ENCODE measurements around the gene SIRT2. TPM values are rescaled to one million over a fixed set of nuclear protein-coding genes. Genes with fewer than 3 reads are reported as not detected.

SIRT2 gene
- total and polyA plus RNA-seq, 2 experiments from 2014 or later = 41.3 to 64.4 TPM

DNA sequence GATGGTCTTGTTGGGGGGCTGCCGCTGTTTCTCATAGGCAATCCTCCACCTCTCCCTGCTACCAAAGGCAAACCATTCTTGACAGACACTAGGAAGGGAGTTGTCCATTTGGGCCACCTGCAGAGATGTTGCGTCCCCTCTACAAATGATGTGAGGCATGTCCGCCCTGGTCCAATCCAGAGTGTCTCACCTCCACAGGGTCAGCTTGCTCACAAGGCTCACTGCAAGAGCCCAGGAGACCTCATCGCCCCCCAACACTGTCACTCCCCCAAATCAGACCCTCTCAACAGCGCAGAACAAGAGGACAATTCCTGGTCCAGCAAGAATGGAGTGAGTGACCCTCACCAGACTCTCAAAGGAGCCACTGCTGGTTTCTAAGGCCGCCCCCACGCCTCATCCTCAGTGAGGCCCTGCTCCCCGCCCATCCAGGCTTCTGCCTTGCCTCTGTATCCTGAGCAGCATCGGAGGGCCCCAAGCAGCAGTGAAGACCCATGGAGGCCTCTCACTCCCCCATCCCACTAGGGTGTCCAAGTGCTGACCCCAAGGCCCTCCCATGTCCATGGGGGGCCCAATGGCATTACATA lies 56.2 kb downstream of the SIRT2 start:
- 93 to 96% methylated on average over 9 of the region's 9 CpGs for WGBS, 2 experiments (ENCODE audit: low coverage in 1 of 2, low lambda C conversion rate in 2 of 2, missing lambda C conversion rate in 2 of 2)
- peaks cover 40% of the 10 kb centered on the region for H3F3A ChIP-seq (ENCODE audit: insufficient read depth)
- peaks cover 84% of the 10 kb centered on the region for H3K36me3 ChIP-seq (ENCODE audit: low read depth)
- no peak overlapping the region for H3K4me2 ChIP-seq (ENCODE audit: unreplicated experiment)
- H2AFZ ChIP-seq = no peak overlapping the region
- H3K79me2 ChIP-seq (ENCODE audit: insufficient read depth) = peaks cover 95% of the 10 kb centered on the region
- H3K9me3 ChIP-seq (ENCODE audit: low read depth) = no peaks in the 10 kb centered on the region
- H3K9ac ChIP-seq = no peak overlapping the region
- in situ Hi-C loops (cut with MboI) = no loop called here
- H4K20me1 ChIP-seq (ENCODE audit: insufficient read depth) = peaks cover 13% of the 10 kb centered on the region; the same call in 1 of the 2 replicates
- TF ChIP-seq EZH2 (IDR thresholded peaks at IDR 0.05; ENCODE audit: insufficient read depth, poor library complexity, severe bottlenecking) (no peak), EZH2phosphoT487 (IDR thresholded peaks at IDR 0.05; ENCODE audit: insufficient read depth, low read depth) (no peak)
- H3K27ac ChIP-seq = no peak overlapping the region
- H3K9me2 ChIP-seq (ENCODE audit: insufficient read depth) = no peaks in the 10 kb centered on the region
- peaks cover 8% of the 10 kb centered on the region; the same call in 1 of the 2 replicates for H3K4me1 ChIP-seq (ENCODE audit: insufficient read depth)
- DNase-seq = no peak
- H3K4me3 ChIP-seq = no peak overlapping the region
- no peaks in the 10 kb centered on the region for H3K27me3 ChIP-seq (replicated peaks; ENCODE audit: insufficient read depth)

GRCh38 chr19:38842439-38843174 lies 56.8 kb downstream of the SIRT2 start:
- Histone ChIP-seq H3K27ac (no peak overlapping the region), H3K4me3 (no peak overlapping the region), H3K36me3 (ENCODE audit: low read depth) (peaks cover 91% of the 10 kb centered on the region), H3F3A (ENCODE audit: insufficient read depth) (peaks cover 42% of the 10 kb centered on the region), H3K9me2 (ENCODE audit: insufficient read depth) (no peaks in the 10 kb centered on the region), H3K9me3 (ENCODE audit: low read depth) (no peaks in the 10 kb centered on the region), H3K4me1 (ENCODE audit: insufficient read depth) (peaks cover 1% of the 10 kb centered on the region; the same call in 1 of the 2 replicates), H3K27me3 (replicated peaks; ENCODE audit: insufficient read depth) (no peaks in the 10 kb centered on the region), H3K9ac (no peak overlapping the region), H2AFZ (no peak overlapping the region), H3K4me2 (ENCODE audit: unreplicated experiment) (no peak overlapping the region), H4K20me1 (ENCODE audit: insufficient read depth) (peaks cover 10% of the 10 kb centered on the region; the same call in 1 of the 2 replicates), H3K79me2 (ENCODE audit: insufficient read depth) (peaks cover 88% of the 10 kb centered on the region)
- in situ Hi-C loops (cut with MboI) = no loop called here
- DNase-seq = no peak
- TF ChIP-seq EZH2phosphoT487 (IDR thresholded peaks at IDR 0.05; ENCODE audit: insufficient read depth, low read depth) (no peak), EZH2 (IDR thresholded peaks at IDR 0.05; ENCODE audit: insufficient read depth, poor library complexity, severe bottlenecking) (no peak)
- WGBS, 2 experiments (ENCODE audit: low coverage in 1 of 2, low lambda C conversion rate in 2 of 2, missing lambda C conversion rate in 2 of 2) = 85% methylated on average over 17 of the region's 17 CpGs

- Histone ChIP-seq H2AFZ (no peak overlapping the region), H3K4me1 (ENCODE audit: insufficient read depth) (no peaks in the 10 kb centered on the region), H3K79me2 (ENCODE audit: insufficient read depth) (peaks cover 82% of the 10 kb centered on the region), H3K9me3 (ENCODE audit: low read depth) (no peaks in the 10 kb centered on the region), H3K9ac (no peak overlapping the region), H3K27ac (no peak overlapping the region), H4K20me1 (ENCODE audit: insufficient read depth) (peaks cover 5% of the 10 kb centered on the region; the same call in 1 of the 2 replicates), H3K4me3 (no peak overlapping the region), H3K9me2 (ENCODE audit: insufficient read depth) (no peaks in the 10 kb centered on the region), H3K27me3 (replicated peaks; ENCODE audit: insufficient read depth) (no peaks in the 10 kb centered on the region), H3K36me3 (ENCODE audit: low read depth) (peaks cover 94% of the 10 kb centered on the region), H3K4me2 (ENCODE audit: unreplicated experiment) (no peak overlapping the region), H3F3A (ENCODE audit: insufficient read depth) (peaks cover 48% of the 10 kb centered on the region)
- TF ChIP-seq EZH2phosphoT487 (IDR thresholded peaks at IDR 0.05; ENCODE audit: insufficient read depth, low read depth) (no peak), EZH2 (IDR thresholded peaks at IDR 0.05; ENCODE audit: insufficient read depth, poor library complexity, severe bottlenecking) (no peak)
- 91 to 94% methylated on average over 19 of the region's 19 CpGs for WGBS, 2 experiments (ENCODE audit: low coverage in 1 of 2, low lambda C conversion rate in 2 of 2, missing lambda C conversion rate in 2 of 2)
- no peak for DNase-seq
- in situ Hi-C loops (cut with MboI) = no loop called here
These were observed 57.5 kb downstream of the SIRT2 start for GRCh38 chr19:38841787-38842438.

DNA sequence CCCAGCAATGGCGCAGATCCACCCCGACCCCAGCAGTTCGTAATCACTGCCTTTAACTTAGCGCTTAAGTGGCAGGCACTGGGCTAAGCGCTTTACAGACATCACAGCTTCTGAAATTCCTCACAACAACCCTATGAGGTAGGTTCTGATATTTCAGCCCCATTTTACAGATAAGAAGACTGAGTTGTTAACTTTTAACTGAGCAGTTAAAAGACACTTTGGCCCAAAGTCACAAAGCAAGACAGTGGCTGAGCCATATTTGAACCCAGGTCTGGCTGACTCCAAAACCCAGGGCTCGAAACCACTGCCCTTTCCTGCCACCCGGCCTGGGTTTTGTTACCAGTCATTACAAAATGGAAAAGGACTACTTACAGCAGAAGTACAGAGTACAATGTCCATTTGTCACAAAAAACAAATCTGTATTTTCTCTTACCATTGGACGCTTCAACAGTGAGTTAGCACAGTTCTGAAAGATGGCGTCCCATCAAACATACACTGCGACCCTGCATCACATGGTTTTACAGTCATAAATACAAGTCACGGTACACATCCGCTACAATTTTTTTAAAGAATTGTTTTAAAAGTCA lies 58.1 kb downstream of the SIRT2 start:
- H3K36me3 ChIP-seq (ENCODE audit: low read depth) = peaks cover 91% of the 10 kb centered on the region
- no peak overlapping the region for H3K9ac ChIP-seq
- no peaks in the 10 kb centered on the region for H3K9me2 ChIP-seq (ENCODE audit: insufficient read depth)
- H3K4me1 ChIP-seq (ENCODE audit: insufficient read depth) = no peaks in the 10 kb centered on the region
- in situ Hi-C loops (cut with MboI) = no loop called here
- H2AFZ ChIP-seq = no peak overlapping the region
- no peak for DNase-seq
- H3K4me2 ChIP-seq (ENCODE audit: unreplicated experiment) = no peak overlapping the region
- H3K27ac ChIP-seq = no peak overlapping the region
- no peak overlapping the region for H3K4me3 ChIP-seq
- no peaks in the 10 kb centered on the region for H3K27me3 ChIP-seq (replicated peaks; ENCODE audit: insufficient read depth)
- H3F3A ChIP-seq (ENCODE audit: insufficient read depth) = peaks cover 55% of the 10 kb centered on the region
- H3K79me2 ChIP-seq (ENCODE audit: insufficient read depth) = peaks cover 75% of the 10 kb centered on the region
- 88 to 92% methylated on average over 12 of the region's 12 CpGs for WGBS, 2 experiments (ENCODE audit: low coverage in 1 of 2, low lambda C conversion rate in 2 of 2, missing lambda C conversion rate in 2 of 2)
- H3K9me3 ChIP-seq (ENCODE audit: low read depth) = no peaks in the 10 kb centered on the region
- peaks cover 5% of the 10 kb centered on the region; the same call in 1 of the 2 replicates for H4K20me1 ChIP-seq (ENCODE audit: insufficient read depth)
- no peak for TF ChIP-seq EZH2phosphoT487 (IDR thresholded peaks at IDR 0.05; ENCODE audit: insufficient read depth, low read depth)
- no peak for TF ChIP-seq EZH2 (IDR thresholded peaks at IDR 0.05; ENCODE audit: insufficient read depth, poor library complexity, severe bottlenecking)

All from GM23248 (cell line).